Ramos (cell line): ENCODE measurements around the gene TFB2M.
"Not testable (repeated sequence)": the region's sequence is repeated elsewhere in the genome, so short reads cannot be mapped to it uniquely, and the experiment has no call there.

Experiments used
- in situ Hi-C: fragments of 300-500 bp; cut with MboI; formaldehyde crosslinking; loops from one replicate; pipeline ENCODE4 v1.14.3; 2022; ENCODE audit warnings: low sequenced_read_pairs; ENCODE audit not compliant: unreplicated experiment

The TFB2M gene

GRCh38 chr1:246560833-246561232 lies 5.2 kb downstream of the TFB2M start:
- in situ Hi-C loops, result not testable (repeated sequence)

- in situ Hi-C loops, result no loop called here
Measured at GRCh38 chr1:246559310-246559709, 6.8 kb downstream of the TFB2M start.

DNA sequence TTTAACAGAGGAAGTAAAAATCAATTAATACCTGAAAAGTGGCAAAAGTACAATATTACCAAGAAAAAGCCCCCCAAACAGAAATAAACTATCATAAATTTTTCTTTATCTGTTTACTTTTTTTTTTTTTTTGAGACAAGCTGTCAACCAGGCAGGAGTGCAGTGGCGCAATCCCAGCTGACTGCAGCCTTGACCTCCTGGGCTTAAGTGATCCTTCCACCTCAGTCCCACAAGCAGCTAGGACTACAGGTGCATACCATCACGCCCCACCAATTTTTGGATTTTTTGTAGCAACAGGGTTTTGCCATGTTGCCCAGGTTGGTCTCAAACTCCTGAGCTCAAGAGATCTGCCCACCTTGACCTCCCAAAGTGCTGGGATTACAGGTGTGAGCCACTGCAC lies 8.0 kb downstream of the TFB2M start:
- in situ Hi-C loops, result no loop called here

DNA sequence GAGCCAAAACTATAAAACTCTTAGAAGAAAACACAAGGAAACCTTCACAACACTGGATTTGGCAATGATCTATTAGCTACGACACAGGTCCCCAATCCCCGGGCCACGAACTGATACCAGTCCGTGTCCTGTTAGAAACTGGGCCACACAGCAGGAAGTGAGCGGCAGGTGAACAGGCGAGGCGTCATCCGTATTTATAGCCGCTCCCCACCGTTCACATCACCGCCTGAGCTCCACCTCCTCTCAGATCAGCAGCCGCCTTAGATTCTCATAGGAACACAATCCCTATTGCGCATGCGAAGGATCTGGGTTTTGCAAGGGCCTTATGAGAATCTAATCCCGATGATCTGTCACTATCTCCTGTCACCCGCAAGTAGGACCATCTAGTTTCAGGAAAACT lies 11.9 kb downstream of the TFB2M start:
- in situ Hi-C loops, result no loop called here

DNA sequence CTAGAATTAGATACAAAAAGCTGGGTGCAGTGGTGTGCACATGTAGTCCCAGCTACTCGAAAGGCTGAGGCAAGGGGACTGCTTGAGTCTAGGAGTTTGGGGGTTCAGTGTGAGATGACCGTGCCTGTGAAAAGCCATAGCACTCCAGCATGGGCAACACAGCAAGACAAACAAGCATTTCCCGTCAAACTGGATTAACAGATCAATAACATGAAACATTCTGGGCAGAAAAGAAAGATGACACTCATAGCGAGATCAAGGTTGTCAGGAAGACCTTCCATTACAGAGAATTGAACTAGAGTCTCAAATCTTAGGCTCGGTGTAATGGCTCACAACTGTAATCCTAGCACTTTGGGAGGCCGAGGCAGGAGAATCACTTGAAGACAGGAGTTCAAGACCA lies 14.0 kb downstream of the TFB2M start:
- in situ Hi-C loops, result no loop called here

GRCh38 chr1:246550402-246550801 lies 15.7 kb downstream of the TFB2M start:
- in situ Hi-C loops, result no loop called here

DNA sequence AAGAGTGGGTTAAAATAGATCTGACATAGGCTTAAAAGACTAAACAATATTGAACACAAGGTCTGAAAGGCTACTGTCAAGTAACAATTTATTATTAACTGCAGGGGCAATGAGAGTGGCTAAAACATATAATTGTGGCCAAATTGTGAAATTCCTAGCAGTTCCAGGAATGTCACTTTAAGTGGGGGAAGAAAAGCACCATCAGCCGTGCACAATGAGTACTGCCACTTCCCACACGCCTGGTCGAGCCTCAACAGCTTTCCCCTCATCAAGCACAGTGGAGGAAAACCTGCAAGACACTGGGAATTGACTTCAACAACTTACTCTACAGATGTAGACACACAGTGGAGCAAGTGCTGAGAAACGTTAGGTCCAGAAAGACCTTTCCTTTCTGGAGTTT lies 16.4 kb downstream of the TFB2M start:
- in situ Hi-C loops, result no loop called here

DNA sequence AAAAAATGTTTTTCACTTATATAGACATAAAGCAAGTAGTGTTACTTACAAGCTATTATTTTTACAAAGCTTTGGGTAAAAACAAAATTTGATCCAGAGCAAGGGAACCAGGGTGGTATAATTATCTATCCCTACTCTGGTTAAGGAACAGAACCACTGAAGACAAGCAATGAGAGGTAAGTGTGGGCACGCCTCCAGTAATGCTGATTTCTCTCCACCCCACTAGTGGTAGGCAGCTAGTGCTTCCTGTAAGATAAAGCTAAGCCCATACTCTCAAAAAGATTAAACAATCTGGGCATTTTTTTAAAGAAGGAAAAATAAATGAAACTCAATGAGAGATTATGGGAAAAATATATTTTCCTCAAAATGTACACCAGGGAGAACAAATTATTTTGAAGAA lies 22.1 kb downstream of the TFB2M start:
- in situ Hi-C loops, result no loop called here

GRCh38 chr1:246540738-246541491 lies 25.1 kb downstream of the TFB2M start:
- in situ Hi-C loops, result no loop called here

DNA sequence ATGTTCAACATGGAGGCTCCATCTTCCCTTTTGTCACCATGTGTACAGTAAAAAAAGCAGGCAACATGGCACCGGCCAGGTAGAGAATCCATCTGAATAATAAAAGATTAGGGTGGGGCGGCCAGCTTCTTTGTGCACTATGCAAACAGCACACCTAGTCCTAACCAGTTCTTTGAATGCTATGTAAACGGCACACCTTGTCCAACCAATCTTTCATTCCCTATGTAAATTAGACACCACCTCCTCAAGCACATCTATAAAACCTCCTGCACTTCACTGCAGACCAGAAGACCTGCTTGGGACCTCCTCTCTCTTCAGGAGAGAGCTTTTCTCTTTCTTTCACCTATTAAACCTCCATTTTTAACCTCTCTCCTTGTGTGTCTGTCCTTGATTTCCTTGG lies 28.2 kb downstream of the TFB2M start:
- in situ Hi-C loops, result no loop called here

GRCh38 chr1:246537441-246537840 lies 28.6 kb downstream of the TFB2M start:
- in situ Hi-C loops, result no loop called here

- in situ Hi-C loops, result no loop called here
Measured at GRCh38 chr1:246534114-246534513, 31.9 kb downstream of the TFB2M start.

DNA sequence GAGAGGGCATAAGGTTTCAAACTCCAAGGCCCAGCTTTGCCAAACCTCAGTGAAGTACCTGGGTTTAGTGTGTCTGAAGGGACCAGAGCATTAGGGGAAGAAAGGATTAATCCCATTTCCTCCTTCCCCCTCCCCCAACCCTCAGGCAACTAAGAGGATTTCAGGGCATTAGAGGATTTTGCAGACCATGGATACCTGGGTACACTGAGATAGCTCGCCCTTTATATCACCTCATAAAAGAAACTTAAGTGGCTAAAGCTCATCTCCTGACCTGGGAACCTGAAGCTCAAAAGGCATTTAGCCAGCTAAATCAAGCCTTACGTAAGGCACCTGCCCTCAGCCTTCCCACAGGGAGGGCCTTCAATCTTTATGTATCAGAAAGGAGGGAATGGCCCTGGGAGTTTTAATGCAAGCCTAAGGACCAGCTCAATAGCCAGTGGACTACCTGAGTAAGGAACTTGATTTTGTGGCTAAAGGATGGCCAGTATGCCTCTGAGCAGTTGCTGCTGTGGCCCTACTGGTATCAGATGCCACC lies 32.6 kb downstream of the TFB2M start:
- in situ Hi-C loops, result no loop called here

- in situ Hi-C loops, result no loop called here
Measured at GRCh38 chr1:246532519-246532918, 33.5 kb downstream of the TFB2M start.

GRCh38 chr1:246530482-246530881 lies 35.6 kb downstream of the TFB2M start:
- in situ Hi-C loops, result no loop called here

- in situ Hi-C loops, result no loop called here
Measured at GRCh38 chr1:246528933-246529731, 36.9 kb downstream of the TFB2M start.

- in situ Hi-C loops, result no loop called here
Measured at GRCh38 chr1:246527402-246528088, 38.5 kb downstream of the TFB2M start.

- in situ Hi-C loops, result no loop called here
Measured at GRCh38 chr1:246526915-246527314, 39.1 kb downstream of the TFB2M start.

DNA sequence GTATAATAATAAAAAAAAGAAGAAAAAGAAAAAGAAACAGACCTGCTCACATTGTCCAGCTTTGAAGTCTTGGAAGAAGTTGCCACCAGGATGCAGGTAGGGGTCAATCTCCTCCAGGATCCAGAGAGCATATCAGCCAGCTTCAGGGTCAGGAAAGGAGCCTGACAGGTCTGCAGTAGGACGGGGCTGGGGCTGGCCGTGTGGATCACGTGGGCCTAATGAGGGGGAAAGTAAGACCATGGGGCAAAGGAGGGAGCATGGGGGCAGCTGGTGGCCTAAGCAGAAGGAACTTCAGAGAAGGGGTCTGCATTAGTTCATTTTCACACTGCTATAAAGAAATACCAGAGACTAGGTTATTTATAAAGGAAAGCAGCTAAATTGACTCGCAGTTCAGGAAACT lies 39.7 kb downstream of the TFB2M start:
- in situ Hi-C loops, result no loop called here

GRCh38 chr1:246519514-246519913 lies 46.5 kb downstream of the TFB2M start:
- in situ Hi-C loops, result no loop called here
